Esophagus muscularis mucosa (tissue), 3 donors: ENCODE results near the gene ITPR2.

Experiments used
- POLR2A ChIP-seq: fragments of 450-650 bp; IDR thresholded peaks from one replicate; pipeline ENCODE4 v1.6.1; 2017; ENCODE audit warnings: antibody characterized with exemption, moderate library complexity, mild to moderate bottlenecking, low read depth
- TF ChIP-seq, protein P1 (sequence below), 3 experiments: fragments of 200-600 bp in 2 of 3; fragments of 450-650 bp in 1 of 3; sonication (generic) in 2 of 3; IDR thresholded peaks; one replicate each; pipeline ENCODE4 v1.5.1; 2017 to 2019; ENCODE audit warnings: antibody characterized with exemption in 3 of 3, mild to moderate bottlenecking in 2 of 3, moderate library complexity in 1 of 3

DNA sequence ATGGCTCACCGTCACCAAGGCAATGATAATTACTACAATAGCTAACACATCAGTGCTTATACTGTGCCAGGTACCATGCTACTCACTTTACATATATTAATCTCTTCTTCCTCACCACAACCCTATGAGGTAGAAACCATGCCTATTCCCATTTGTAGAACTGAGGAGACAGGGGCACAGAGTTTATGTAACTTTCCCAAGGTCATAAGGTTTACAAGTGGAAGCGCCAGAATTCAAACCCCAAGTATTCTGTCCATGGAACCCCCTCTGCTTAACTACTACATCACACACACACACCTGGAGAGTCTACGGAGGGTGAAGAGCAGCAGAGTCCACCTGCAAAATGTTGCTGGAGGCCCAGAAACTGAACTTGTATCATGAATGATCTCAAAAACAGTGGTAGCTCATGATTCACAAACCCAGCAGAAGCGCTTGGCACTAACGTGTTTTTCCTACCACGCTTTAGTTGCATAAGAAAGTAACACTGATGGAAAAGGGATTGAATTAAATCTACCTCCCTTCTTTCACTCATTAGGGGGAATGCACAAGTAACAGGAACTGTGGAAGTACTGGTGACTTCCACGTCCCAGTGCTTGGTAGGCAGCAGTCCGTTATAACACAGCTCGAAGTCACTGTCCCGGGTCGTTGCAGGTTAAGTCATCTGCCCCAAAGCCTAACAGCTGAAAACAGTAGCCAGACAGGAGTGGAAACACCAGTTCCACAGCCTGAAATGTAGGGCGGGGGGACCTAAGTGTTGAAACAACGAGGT is 2.0 kb downstream of the ITPR2 start:
- TF ChIP-seq, protein P1, sequence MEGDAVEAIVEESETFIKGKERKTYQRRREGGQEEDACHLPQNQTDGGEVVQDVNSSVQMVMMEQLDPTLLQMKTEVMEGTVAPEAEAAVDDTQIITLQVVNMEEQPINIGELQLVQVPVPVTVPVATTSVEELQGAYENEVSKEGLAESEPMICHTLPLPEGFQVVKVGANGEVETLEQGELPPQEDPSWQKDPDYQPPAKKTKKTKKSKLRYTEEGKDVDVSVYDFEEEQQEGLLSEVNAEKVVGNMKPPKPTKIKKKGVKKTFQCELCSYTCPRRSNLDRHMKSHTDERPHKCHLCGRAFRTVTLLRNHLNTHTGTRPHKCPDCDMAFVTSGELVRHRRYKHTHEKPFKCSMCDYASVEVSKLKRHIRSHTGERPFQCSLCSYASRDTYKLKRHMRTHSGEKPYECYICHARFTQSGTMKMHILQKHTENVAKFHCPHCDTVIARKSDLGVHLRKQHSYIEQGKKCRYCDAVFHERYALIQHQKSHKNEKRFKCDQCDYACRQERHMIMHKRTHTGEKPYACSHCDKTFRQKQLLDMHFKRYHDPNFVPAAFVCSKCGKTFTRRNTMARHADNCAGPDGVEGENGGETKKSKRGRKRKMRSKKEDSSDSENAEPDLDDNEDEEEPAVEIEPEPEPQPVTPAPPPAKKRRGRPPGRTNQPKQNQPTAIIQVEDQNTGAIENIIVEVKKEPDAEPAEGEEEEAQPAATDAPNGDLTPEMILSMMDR (IDR thresholded peaks at IDR 0.05): no peak
- TF ChIP-seq POLR2A: no peak
